ENCODE measurements around the gene OXGR1. TPM values are rescaled to one million over a fixed set of nuclear protein-coding genes. Genes with fewer than 3 reads are reported as not detected.
A peak's percentile ranks its signal among the peaks of the same experiment; 100 is the strongest.

OXGR1 gene
- total RNA-seq: under 1 TPM in 1 of 5 donors, not detected in 4; 0.37 TPM
- under 1 TPM in 1 of 3 donors, not detected in 2; 0.50 TPM for polyA plus RNA-seq
- long read RNA-seq, donor 1: 0 reads
- long read RNA-seq, donor 2: 0 reads
- long read RNA-seq, donor 3: 0 reads
- long read RNA-seq, donor 4: 0 reads
- long read RNA-seq, donor 5, partial matches to known transcripts: 0 of 1 reads
- long read RNA-seq, donor 5, other reads (novel, unspliced or antisense): 0 of 1 reads
- long read RNA-seq, donor 6: 0 reads
- long read RNA-seq, donor 7, partial matches to known transcripts: 0 of 1 reads
- long read RNA-seq, donor 7, other reads (novel, unspliced or antisense): 0 of 1 reads
- long read RNA-seq, donor 8: 0 reads
- long read RNA-seq, donor 9: 0 reads
- long read RNA-seq, donor 10: 0 reads

GRCh38 chr13:96994017-96994857, at the start of gene OXGR1:
OXGR1 (minus strand) TSS chr13:96994476; CDS start chr13:96987759, 6,717 bp downstream.
- peaks cover 0 to 37% (median 19%) of the 10 kb centered on the region in 3 donors for H3K27me3 ChIP-seq
- TF ChIP-seq EP300 (IDR thresholded peaks at IDR 0.05): no peak
- H3K36me3 ChIP-seq: no peaks in the 10 kb centered on the region
- peak in 1 of 2 donors; percentile 47 for DNase-seq
- H3K4me3 ChIP-seq: peak within 1 kb of the TSS; percentile 44 to 64 (median 55)
- H3K9me3 ChIP-seq: no peaks in the 10 kb centered on the region
- WGBS, 5 donors: 2 to 7% (median 4%) methylated on average over 27 to 52 of the region's 52 CpGs
- H3K27ac ChIP-seq: no peak within 1 kb of the TSS
- peaks cover 0 to 17% (median 14%) of the 10 kb centered on the region in 4 donors for H3K4me1 ChIP-seq
- intact Hi-C loops (cut with DNase I; ENCODE audit: low total_unique reads): no loop called here

GRCh38 chr13:97043302-97043701, 49.0 kb upstream of the OXGR1 start:
- no peaks in the 10 kb centered on the region for H3K4me1 ChIP-seq
- no peak for DNase-seq
- no peaks in the 10 kb centered on the region for H3K36me3 ChIP-seq
- no peaks in the 10 kb centered on the region for H3K27me3 ChIP-seq
- WGBS, 5 donors: 56 to 66% (median 61%) methylated on average over 2 of the region's 2 CpGs
- no peak overlapping the region for H3K4me3 ChIP-seq
- intact Hi-C loops (cut with DNase I; ENCODE audit: low total_unique reads): no loop called here
- peak in 1 of 3 donors; percentile 34 for TF ChIP-seq POLR2AphosphoS5 (IDR thresholded peaks at IDR 0.05)
- no peak for TF ChIP-seq EP300 (IDR thresholded peaks at IDR 0.05)
- no peaks in the 10 kb centered on the region for H3K9me3 ChIP-seq
- no peak overlapping the region for H3K27ac ChIP-seq

GRCh38 chr13:97030705-97031452, 36.6 kb upstream of the OXGR1 start:
- no peaks in the 10 kb centered on the region for H3K27me3 ChIP-seq
- no peak overlapping the region for H3K4me3 ChIP-seq
- peak in 1 of 2 donors; percentile 67 for DNase-seq
- H3K27ac ChIP-seq: no peak overlapping the region
- 24 to 43% (median 29%) methylated on average over 2 of the region's 2 CpGs for WGBS, 5 donors
- intact Hi-C loops (cut with DNase I; ENCODE audit: low total_unique reads): no loop called here
- H3K9me3 ChIP-seq: peaks cover 0 to 3% (median 0%) of the 10 kb centered on the region in 4 donors
- no peaks in the 10 kb centered on the region for H3K36me3 ChIP-seq
- TF ChIP-seq CTCF (IDR thresholded peaks at IDR 0.05) (no peak), EP300 (IDR thresholded peaks at IDR 0.05) (no peak), POLR2AphosphoS5 (IDR thresholded peaks at IDR 0.05) (no peak), POLR2A (IDR thresholded peaks at IDR 0.05) (no peak)
- peaks cover 0 to 8% (median 3%) of the 10 kb centered on the region in 4 donors for H3K4me1 ChIP-seq

- Histone ChIP-seq H3K4me1 (peaks cover 0 to 8% (median 3%) of the 10 kb centered on the region in 4 donors), H3K9me3 (no peaks in the 10 kb centered on the region), H3K27me3 (no peaks in the 10 kb centered on the region), H3K4me3 (no peak overlapping the region), H3K36me3 (no peaks in the 10 kb centered on the region), H3K27ac (no peak overlapping the region)
- TF ChIP-seq EP300 (IDR thresholded peaks at IDR 0.05) (no peak), CTCF (IDR thresholded peaks at IDR 0.05) (peak in 5 of 7 experiments; percentile 52 to 82 (median 79)), POLR2A (IDR thresholded peaks at IDR 0.05) (no peak), POLR2AphosphoS5 (IDR thresholded peaks at IDR 0.05) (peak in 1 of 3 donors; percentile 29)
- intact Hi-C loops (cut with DNase I; ENCODE audit: low total_unique reads): no loop called here
- DNase-seq: peak; percentile 67 to 82
- 40 to 42% (median 41%) methylated on average over 12 of the region's 12 CpGs for WGBS, 5 donors
These were observed 34.4 kb upstream of the OXGR1 start for GRCh38 chr13:97028441-97029299.

Measured in stomach (tissue), 19 donors.